ES-I3 (cell line): ENCODE measurements around the gene ACTL9.
"Not testable (repeated sequence)": the region's sequence is repeated elsewhere in the genome, so short reads cannot be mapped to it uniquely, and the experiment has no call there.

Source experiments
- H3K36me3 ChIP-seq: 2 replicates; pipeline ENCODE4 v1.6.1; 2013; ENCODE audit warnings: mild to moderate bottlenecking, low read length, control low read depth, moderate library complexity; ENCODE audit not compliant: insufficient read depth
- H3K4me1 ChIP-seq: 2 replicates; pipeline ENCODE4 v1.6.1; 2013; ENCODE audit warnings: mild to moderate bottlenecking, control low read depth, low read length; ENCODE audit not compliant: insufficient read depth
- H3K9ac ChIP-seq: 2 replicates; pipeline ENCODE4 v1.6.1; 2013; ENCODE audit warnings: low read depth, mild to moderate bottlenecking, low read length, moderate library complexity
- H3K9me3 ChIP-seq: 2 replicates; pipeline ENCODE4 v1.6.1; 2013; ENCODE audit warnings: mild to moderate bottlenecking, low read length, moderate library complexity; ENCODE audit not compliant: control insufficient read depth, insufficient read depth

Gene ACTL9

GRCh38 chr19:8698433-8699063 is at the start of gene ACTL9:
Gene ACTL9, minus strand, starts transcription at chr19:8698795. Its CDS starts 94 bp downstream, at chr19:8698701.
- H3K9ac ChIP-seq: peak within 1 kb of the TSS; percentile 11; the same call in 1 of the 2 replicates
- no peaks in the 10 kb centered on the region for H3K9me3 ChIP-seq
- no peaks in the 10 kb centered on the region for H3K4me1 ChIP-seq
- no peaks in the 10 kb centered on the region for H3K36me3 ChIP-seq

- not testable (repeated sequence) for H3K9ac ChIP-seq, H3K4me1 ChIP-seq
Observed at GRCh38 chr19:8739291-8740065, 40.9 kb upstream of the ACTL9 start.

GRCh38 chr19:8738377-8738776 is 39.8 kb upstream of the ACTL9 start:
- H3K9ac ChIP-seq: no peak overlapping the region
- H3K9me3 ChIP-seq: no peaks in the 10 kb centered on the region

More at GRCh38 chr19:8739291-8740065, 40.9 kb upstream of the ACTL9 start:
- not testable (repeated sequence) for H3K36me3 ChIP-seq, H3K9me3 ChIP-seq

GRCh38 chr19:8731428-8732169 is 33.0 kb upstream of the ACTL9 start:
- no peaks in the 10 kb centered on the region for H3K9me3 ChIP-seq
- no peaks in the 10 kb centered on the region for H3K36me3 ChIP-seq
- H3K4me1 ChIP-seq: no peaks in the 10 kb centered on the region
- H3K9ac ChIP-seq: no peak overlapping the region

More at GRCh38 chr19:8738377-8738776, 39.8 kb upstream of the ACTL9 start:
- Histone ChIP-seq H3K4me1 (no peaks in the 10 kb centered on the region), H3K36me3 (no peaks in the 10 kb centered on the region)

GRCh38 chr19:8724276-8724675 is 25.7 kb upstream of the ACTL9 start:
- Histone ChIP-seq H3K9me3 (no peaks in the 10 kb centered on the region), H3K36me3 (no peaks in the 10 kb centered on the region), H3K9ac (no peak overlapping the region), H3K4me1 (no peaks in the 10 kb centered on the region)

- H3K9me3 ChIP-seq: no peaks in the 10 kb centered on the region
- no peaks in the 10 kb centered on the region for H3K36me3 ChIP-seq
- H3K4me1 ChIP-seq: no peaks in the 10 kb centered on the region
- H3K9ac ChIP-seq: no peak overlapping the region
Observed at GRCh38 chr19:8722032-8722431, 23.4 kb upstream of the ACTL9 start.

- Histone ChIP-seq H3K9ac (no peak within 1 kb of the TSS), H3K36me3 (no peaks in the 10 kb centered on the region)
Observed at GRCh38 chr19:8721334-8721733, 22.7 kb upstream of the ACTL9 start, which contains the start of gene OR2Z1. Gene OR2Z1, plus strand, starts transcription at chr19:8721634. Its CDS starts 9,395 bp downstream, at chr19:8731029.

GRCh38 chr19:8710337-8710736 is 11.7 kb upstream of the ACTL9 start:
- H3K4me1 ChIP-seq, H3K36me3 ChIP-seq, H3K9me3 ChIP-seq, H3K9ac ChIP-seq: not testable (repeated sequence)

More at GRCh38 chr19:8721334-8721733, 22.7 kb upstream of the ACTL9 start, which contains the start of gene OR2Z1:
- Histone ChIP-seq H3K4me1 (no peaks in the 10 kb centered on the region), H3K9me3 (no peaks in the 10 kb centered on the region)

GRCh38 chr19:8705742-8706141 is 7.1 kb upstream of the ACTL9 start:
- H3K9me3 ChIP-seq: no peaks in the 10 kb centered on the region
- H3K4me1 ChIP-seq: no peaks in the 10 kb centered on the region
- no peak overlapping the region for H3K9ac ChIP-seq
- H3K36me3 ChIP-seq: no peaks in the 10 kb centered on the region

- H3K4me1 ChIP-seq, H3K36me3 ChIP-seq, H3K9ac ChIP-seq, H3K9me3 ChIP-seq: not testable (repeated sequence)
Observed at GRCh38 chr19:8705304-8705703, 6.7 kb upstream of the ACTL9 start.

GRCh38 chr19:8703223-8703622 is 4.6 kb upstream of the ACTL9 start:
- Histone ChIP-seq H3K4me1 (no peaks in the 10 kb centered on the region), H3K36me3 (no peaks in the 10 kb centered on the region), H3K9ac (no peak overlapping the region), H3K9me3 (no peaks in the 10 kb centered on the region)

- no peaks in the 10 kb centered on the region for H3K36me3 ChIP-seq
- H3K9me3 ChIP-seq: no peaks in the 10 kb centered on the region
- no peaks in the 10 kb centered on the region for H3K4me1 ChIP-seq
- no peak overlapping the region for H3K9ac ChIP-seq
Observed at GRCh38 chr19:8702350-8702749, 3.8 kb upstream of the ACTL9 start.

- H3K36me3 ChIP-seq: no peaks in the 10 kb centered on the region
- no peak overlapping the region for H3K9ac ChIP-seq
Observed at GRCh38 chr19:8700956-8701355, 2.4 kb upstream of the ACTL9 start.

GRCh38 chr19:8699908-8700307 is 1.3 kb upstream of the ACTL9 start:
- no peaks in the 10 kb centered on the region for H3K4me1 ChIP-seq
- H3K36me3 ChIP-seq: no peaks in the 10 kb centered on the region
- no peak overlapping the region for H3K9ac ChIP-seq
- H3K9me3 ChIP-seq: no peaks in the 10 kb centered on the region

More at GRCh38 chr19:8700956-8701355, 2.4 kb upstream of the ACTL9 start:
- H3K9me3 ChIP-seq: no peaks in the 10 kb centered on the region
- H3K4me1 ChIP-seq: no peaks in the 10 kb centered on the region
